Trophoblast cell (in vitro differentiated cells and primary cell): ENCODE results near the gene UBR4.

ENCODE experiments used
- DNase-seq, 2 donors: peaks; one replicate each; pipeline ENCODE4 v3.0.0-alpha.2; 2016
- H2AFZ ChIP-seq: 2 replicates; pipeline ENCODE4 v1.6.1; 2013; ENCODE audit warnings: low read length, moderate library complexity, mild to moderate bottlenecking; ENCODE audit not compliant: insufficient read depth, poor library complexity
- H2AK5ac ChIP-seq: 2 replicates; pipeline ENCODE4 v1.6.1; 2013; ENCODE audit warnings: mild to moderate bottlenecking, low read length
- H2BK120ac ChIP-seq: 2 replicates; pipeline ENCODE4 v1.6.1; 2013; ENCODE audit warnings: low read length, mild to moderate bottlenecking, moderate library complexity; ENCODE audit not compliant: insufficient read depth, poor library complexity
- H2BK12ac ChIP-seq: 2 replicates; pipeline ENCODE4 v1.6.1; 2013; ENCODE audit warnings: mild to moderate bottlenecking, low read length, moderate library complexity
- H2BK5ac ChIP-seq: 2 replicates; pipeline ENCODE4 v1.6.1; 2013; ENCODE audit warnings: low read length, low read depth, moderate library complexity, mild to moderate bottlenecking; ENCODE audit not compliant: poor library complexity
- H3K14ac ChIP-seq: 2 replicates; pipeline ENCODE4 v1.6.1; 2013; ENCODE audit warnings: mild to moderate bottlenecking, low read length
- H3K18ac ChIP-seq: 2 replicates; pipeline ENCODE4 v1.6.1; 2013; ENCODE audit warnings: mild to moderate bottlenecking, low read length
- H3K23ac ChIP-seq: 2 replicates; pipeline ENCODE4 v1.6.1; 2013; ENCODE audit warnings: low read length
- H3K27ac ChIP-seq: 2 replicates; pipeline ENCODE4 v1.5.1; 2013; ENCODE audit warnings: low read depth, mild to moderate bottlenecking, inconsistent platforms, low read length, moderate library complexity
- H3K27me3 ChIP-seq: 2 replicates; pipeline ENCODE4 v1.6.1; 2013; ENCODE audit warnings: inconsistent platforms, mild to moderate bottlenecking, low read length, moderate library complexity; ENCODE audit not compliant: insufficient read depth
- H3K36me3 ChIP-seq, 2 experiments: 1 replicate in 1 of 2; 2 replicates in 1 of 2; pipeline ENCODE4 v1.6.1; 2013; ENCODE audit warnings: low read length in 2 of 2, mild to moderate bottlenecking in 2 of 2, moderate library complexity in 1 of 2; ENCODE audit not compliant: insufficient read depth in 2 of 2, control insufficient read depth in 1 of 2
- H3K4ac ChIP-seq: 2 replicates; pipeline ENCODE4 v1.6.1; 2013; ENCODE audit warnings: low read depth, mild to moderate bottlenecking, low read length, moderate library complexity
- H3K4me1 ChIP-seq, 2 experiments: 1 replicate in 1 of 2; 2 replicates in 1 of 2; pipeline ENCODE4 v1.6.1; 2013; ENCODE audit warnings: low read length in 2 of 2, mild to moderate bottlenecking in 2 of 2, moderate library complexity in 1 of 2; ENCODE audit not compliant: insufficient read depth in 2 of 2, control insufficient read depth in 1 of 2
- H3K4me2 ChIP-seq: 2 replicates; pipeline ENCODE4 v1.6.1; 2013; ENCODE audit warnings: inconsistent platforms, mild to moderate bottlenecking, low read length, moderate library complexity
- H3K4me3 ChIP-seq: 2 replicates; pipeline ENCODE4 v1.5.1; 2013; ENCODE audit warnings: mild to moderate bottlenecking, low read depth, low read length, inconsistent platforms
- H3K79me1 ChIP-seq: one replicate; pipeline ENCODE4 v1.6.1; 2013; ENCODE audit warnings: low read length
- H3K79me2 ChIP-seq: 2 replicates; pipeline ENCODE4 v1.6.1; 2013; ENCODE audit warnings: low read length, mild to moderate bottlenecking; ENCODE audit not compliant: control insufficient read depth, insufficient read depth, poor library complexity
- H3K9ac ChIP-seq: 2 replicates; pipeline ENCODE4 v1.6.1; 2013; ENCODE audit warnings: mild to moderate bottlenecking, low read length
- H3K9me3 ChIP-seq: 2 replicates; pipeline ENCODE4 v1.6.1; 2013; ENCODE audit warnings: low read depth, mild to moderate bottlenecking, control low read depth, inconsistent platforms, low read length; ENCODE audit not compliant: insufficient read depth
- H4K12ac ChIP-seq: 2 replicates; pipeline ENCODE4 v1.6.1; 2013; ENCODE audit warnings: low read depth, mild to moderate bottlenecking, low read length, moderate library complexity
- H4K8ac ChIP-seq: 2 replicates; pipeline ENCODE4 v1.6.1; 2013; ENCODE audit warnings: low read depth, mild to moderate bottlenecking, low read length, moderate library complexity
- H4K91ac ChIP-seq: one replicate; pipeline ENCODE4 v1.6.1; 2013; ENCODE audit warnings: low read depth, mild to moderate bottlenecking, low read length, moderate library complexity
- WGBS: extraction: QIAGEN DNeasy Blood & Tissue Kit; methylation state at CpG from one replicate; pipeline ENCODE4 v1.1.7; 2013; ENCODE audit warnings: missing lambda C conversion rate; ENCODE audit not compliant: insufficient read length, insufficient coverage; ENCODE audit errors: extremely low coverage; 5-methylcytosine and 5-hydroxymethylcytosine counted together

UBR4 gene

DNA sequence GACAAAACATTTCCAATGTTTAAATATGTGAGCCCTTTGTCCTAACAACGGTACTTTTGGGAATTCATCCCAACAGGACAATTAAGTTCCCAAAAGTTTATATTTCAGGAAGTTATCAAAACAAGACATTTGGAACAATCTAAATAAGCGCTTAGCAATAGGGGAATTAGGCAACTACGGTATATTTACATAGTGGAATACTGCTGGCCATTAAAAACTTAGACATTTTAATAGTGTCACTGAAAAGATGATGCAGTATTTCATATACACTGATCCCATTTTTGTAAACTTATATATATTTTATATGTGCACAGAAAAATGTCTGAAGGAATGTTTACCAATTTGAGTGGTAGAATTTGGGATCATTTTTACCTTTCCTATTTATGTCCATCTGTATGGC is 20.8 kb downstream of the UBR4 start:
- H3K18ac ChIP-seq = no peak overlapping the region
- DNase-seq = no peak
- no peak overlapping the region for H2BK120ac ChIP-seq
- no peak overlapping the region for H3K14ac ChIP-seq
- no peak overlapping the region for H3K27ac ChIP-seq
- no peak overlapping the region for H2AK5ac ChIP-seq
- H4K12ac ChIP-seq = no peak overlapping the region
- peaks cover 31 to 55% of the 10 kb centered on the region in 2 experiments for H3K36me3 ChIP-seq
- H3K79me1 ChIP-seq = no peaks in the 10 kb centered on the region
- H4K91ac ChIP-seq = no peak overlapping the region
- no peak overlapping the region for H2BK12ac ChIP-seq
- no peaks in the 10 kb centered on the region for H3K27me3 ChIP-seq
- no peak overlapping the region for H3K4ac ChIP-seq
- H3K79me2 ChIP-seq = no peaks in the 10 kb centered on the region
- H2BK5ac ChIP-seq = no peak overlapping the region
- no peak overlapping the region for H3K23ac ChIP-seq
- H2AFZ ChIP-seq = no peak overlapping the region
- H3K4me3 ChIP-seq = no peak overlapping the region
- no peak overlapping the region for H4K8ac ChIP-seq
- H3K9ac ChIP-seq = no peak overlapping the region
- no CpG with 5 or more reads among the region's 3 CpGs for WGBS
- no peaks in the 10 kb centered on the region for H3K9me3 ChIP-seq
- no peaks in the 10 kb centered on the region for H3K4me1 ChIP-seq
- no peak overlapping the region for H3K4me2 ChIP-seq

DNA sequence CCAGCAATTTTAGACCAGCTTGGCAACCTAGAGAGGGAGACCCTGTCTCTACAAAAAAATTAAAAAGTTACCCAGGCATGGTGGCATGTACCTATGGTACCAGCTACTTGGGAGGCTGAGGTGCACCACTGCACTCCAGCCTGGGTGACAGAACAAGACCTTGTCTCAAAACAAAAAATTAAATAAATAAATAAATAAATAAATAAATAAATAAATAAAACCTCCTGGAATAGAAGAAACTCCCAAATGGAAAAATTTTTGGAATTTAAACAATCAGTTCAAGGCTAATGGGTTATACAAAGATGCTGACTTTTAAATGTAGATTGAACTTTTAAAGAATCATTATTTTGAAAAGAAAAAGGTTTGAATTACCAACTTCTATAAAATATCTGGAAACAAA is 22.2 kb downstream of the UBR4 start:
- Histone ChIP-seq H3K9ac (no peak overlapping the region), H3K4ac (no peak overlapping the region), H3K79me2 (no peaks in the 10 kb centered on the region), H3K27me3 (no peaks in the 10 kb centered on the region), H3K4me3 (no peak overlapping the region), H2AFZ (no peak overlapping the region), H3K27ac (no peak overlapping the region), H3K4me1 (no peaks in the 10 kb centered on the region), H2AK5ac (no peak overlapping the region), H3K14ac (no peak overlapping the region), H3K36me3 (peaks cover 32 to 52% of the 10 kb centered on the region in 2 experiments), H2BK12ac (no peak overlapping the region), H3K4me2 (no peak overlapping the region), H3K18ac (no peak overlapping the region), H4K12ac (no peak overlapping the region), H3K23ac (no peak overlapping the region), H3K9me3 (no peaks in the 10 kb centered on the region), H3K79me1 (no peaks in the 10 kb centered on the region), H2BK120ac (no peak overlapping the region), H2BK5ac (no peak overlapping the region), H4K91ac (no peak overlapping the region), H4K8ac (no peak overlapping the region)
- DNase-seq = no peak

DNA sequence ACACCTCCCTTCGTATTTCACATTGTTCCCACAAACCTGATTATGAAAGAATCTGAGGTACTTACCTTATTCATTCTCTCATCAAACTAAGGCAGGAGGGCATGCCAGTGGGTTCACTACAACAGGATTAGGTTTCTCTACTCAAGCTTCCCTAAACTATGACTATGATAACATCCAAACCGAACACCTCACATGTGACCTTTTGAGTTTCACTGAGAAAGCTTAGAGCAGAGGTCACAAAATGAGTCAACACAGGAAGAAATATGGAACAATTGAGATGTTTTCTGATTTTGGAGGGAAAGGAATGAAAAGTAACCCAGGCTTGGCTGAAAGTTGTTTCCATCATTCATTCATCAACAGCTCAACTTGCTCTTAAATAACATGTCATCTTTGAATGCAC is 24.1 kb downstream of the UBR4 start:
- no peak overlapping the region for H3K27ac ChIP-seq
- H3K14ac ChIP-seq = no peak overlapping the region
- peaks cover 31 to 51% of the 10 kb centered on the region in 2 experiments for H3K36me3 ChIP-seq
- H2BK12ac ChIP-seq = no peak overlapping the region
- H3K4me2 ChIP-seq = no peak overlapping the region
- no peaks in the 10 kb centered on the region for H3K27me3 ChIP-seq
- no peak overlapping the region for H3K4ac ChIP-seq
- H4K91ac ChIP-seq = no peak overlapping the region
- H3K4me3 ChIP-seq = no peak overlapping the region
- no peak overlapping the region for H3K9ac ChIP-seq
- no peak overlapping the region for H2AFZ ChIP-seq
- no CpG with 5 or more reads among the region's 2 CpGs for WGBS
- H2AK5ac ChIP-seq = no peak overlapping the region
- no peak overlapping the region for H2BK120ac ChIP-seq
- H4K8ac ChIP-seq = no peak overlapping the region
- H3K79me1 ChIP-seq = no peaks in the 10 kb centered on the region
- no peaks in the 10 kb centered on the region for H3K4me1 ChIP-seq
- no peak overlapping the region for H4K12ac ChIP-seq
- H3K18ac ChIP-seq = no peak overlapping the region
- H2BK5ac ChIP-seq = no peak overlapping the region
- H3K79me2 ChIP-seq = no peaks in the 10 kb centered on the region
- no peaks in the 10 kb centered on the region for H3K9me3 ChIP-seq
- no peak overlapping the region for H3K23ac ChIP-seq
- DNase-seq = no peak

DNA sequence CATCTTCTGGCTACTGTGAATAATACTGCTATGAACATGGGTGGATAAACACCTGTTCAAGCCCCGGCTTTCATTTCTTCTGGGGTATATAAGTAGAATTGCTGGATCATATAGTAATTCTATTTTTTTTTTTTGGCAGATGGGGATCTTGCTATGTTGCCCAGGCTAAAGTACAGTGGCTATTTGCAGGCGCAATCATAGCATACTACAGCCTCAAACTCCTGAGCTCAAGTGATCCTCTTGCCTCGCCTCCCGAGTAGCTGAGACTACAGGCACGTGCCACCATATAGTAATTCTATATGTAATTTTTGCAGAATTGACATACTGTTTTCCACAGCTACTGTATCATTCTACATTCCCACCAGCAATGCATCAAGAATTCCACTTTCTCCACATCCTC is 27.8 kb downstream of the UBR4 start:
- no peak for DNase-seq
- H4K12ac ChIP-seq = no peak overlapping the region
- no peak overlapping the region for H2AK5ac ChIP-seq
- no peak overlapping the region for H2AFZ ChIP-seq
- no peaks in the 10 kb centered on the region for H3K9me3 ChIP-seq
- no peaks in the 10 kb centered on the region for H3K4me1 ChIP-seq
- H3K79me1 ChIP-seq = no peaks in the 10 kb centered on the region
- peaks cover 28 to 51% of the 10 kb centered on the region in 2 experiments for H3K36me3 ChIP-seq
- H3K4me2 ChIP-seq = no peak overlapping the region
- no peak overlapping the region for H2BK5ac ChIP-seq
- H3K79me2 ChIP-seq = no peaks in the 10 kb centered on the region
- H3K9ac ChIP-seq = no peak overlapping the region
- no CpG with 5 or more reads among the region's 5 CpGs for WGBS
- H4K91ac ChIP-seq = no peak overlapping the region
- H3K27me3 ChIP-seq = no peaks in the 10 kb centered on the region
- H2BK120ac ChIP-seq = no peak overlapping the region
- H3K23ac ChIP-seq = no peak overlapping the region
- no peak overlapping the region for H3K18ac ChIP-seq
- H3K14ac ChIP-seq = no peak overlapping the region
- no peak overlapping the region for H3K4ac ChIP-seq
- no peak overlapping the region for H2BK12ac ChIP-seq
- no peak overlapping the region for H3K4me3 ChIP-seq
- no peak overlapping the region for H4K8ac ChIP-seq
- H3K27ac ChIP-seq = no peak overlapping the region
